Natural killer cell (primary cell): Measurements from ENCODE around the gene OR5AS1. TPM values are rescaled to one million over a fixed set of nuclear protein-coding genes. Genes with fewer than 3 reads are reported as not detected.
"Not testable (repeated sequence)": the region's sequence is repeated elsewhere in the genome, so short reads cannot be mapped to it uniquely, and the experiment has no call there.

Source experiments
- ATAC-seq, 3 donors: fragments of 150-1000 bp in 2 of 3; fragments of 200-7000 bp in 1 of 3; cut with Tn5 transposase; 1 replicate in 1 of 3; 2 replicates in 2 of 3; pipeline ENCODE4 v1.10.0; 2021; ENCODE audit warnings: mild to moderate bottlenecking in 2 of 3, moderate library complexity in 2 of 3
- DNase-seq, 2 donors: peaks; one replicate each; pipeline versions ENCODE4 v3.0.0 to v3.0.0-alpha.2; 2013 to 2021; ENCODE audit warnings: mixed read lengths in 1 of 2
- H3K27ac ChIP-seq: one replicate; pipeline ENCODE4 v1.5.1; 2013; ENCODE audit warnings: mild to moderate bottlenecking, low read length
- H3K27me3 ChIP-seq: one replicate; pipeline ENCODE4 v1.6.1; 2013; ENCODE audit warnings: low read length; ENCODE audit not compliant: control insufficient read depth, insufficient read depth
- H3K36me3 ChIP-seq: one replicate; pipeline ENCODE4 v1.6.1; 2013; ENCODE audit warnings: low read length; ENCODE audit not compliant: control insufficient read depth, insufficient read depth
- H3K4me1 ChIP-seq: one replicate; pipeline ENCODE4 v1.6.1; 2013; ENCODE audit warnings: low read length; ENCODE audit not compliant: control insufficient read depth, insufficient read depth
- H3K4me3 ChIP-seq: one replicate; pipeline ENCODE4 v1.5.1; 2013; ENCODE audit warnings: low read length
- H3K9me3 ChIP-seq: one replicate; pipeline ENCODE4 v1.6.1; 2013; ENCODE audit warnings: low read length; ENCODE audit not compliant: control insufficient read depth, insufficient read depth
- H3K27ac Mint-ChIP-seq, 2 donors: one replicate each; pipeline ENCODE4 v1.8.0; 2022; ENCODE audit warnings: mild to moderate bottlenecking in 2 of 2, mixed read lengths in 2 of 2, moderate library complexity in 1 of 2
- H3K27me3 Mint-ChIP-seq, 2 donors: one replicate each; pipeline ENCODE4 v1.8.0; 2022; ENCODE audit warnings: low read depth in 2 of 2, mixed read lengths in 2 of 2
- H3K36me3 Mint-ChIP-seq: one replicate; pipeline ENCODE4 v1.8.0; 2022; ENCODE audit warnings: mixed read lengths
- H3K4me1 Mint-ChIP-seq, 2 donors: one replicate each; pipeline ENCODE4 v1.8.0; 2022; ENCODE audit warnings: mixed read lengths in 2 of 2
- H3K4me3 Mint-ChIP-seq: one replicate; pipeline ENCODE4 v1.8.0; 2022; ENCODE audit warnings: mild to moderate bottlenecking, moderate library complexity, mixed read lengths
- H3K9me3 Mint-ChIP-seq, 2 donors: one replicate each; pipeline ENCODE4 v1.8.0; 2022; ENCODE audit warnings: mixed read lengths in 2 of 2
- CTCF ChIP-seq: fragments of 200-600 bp; IDR thresholded peaks from one replicate; pipeline ENCODE4 v1.8.0; 2022; ENCODE audit warnings: antibody characterized with exemption
- WGBS: methylation state at CpG from one replicate; pipeline ENCODE4 v1.1.7; 2013; ENCODE audit warnings: missing lambda C conversion rate; ENCODE audit not compliant: insufficient coverage; 5-methylcytosine and 5-hydroxymethylcytosine counted together
- intact Hi-C: fragments of 100-400 bp; cut with micrococcal nuclease; formaldehyde crosslinking; loops from one replicate; pipeline ENCODE4 v1.14.2; 2022
- total RNA-seq, 4 donors: library from RNA; stranded (reverse); fragments of 120-200 nt in 1 of 4; gene quantifications; one replicate each; pipeline versions ENCODE4 v1.2.3 to v1.2.4, GENCODE V29; 2013 to 2022

Gene OR5AS1
- total RNA-seq, 3 donors from 2014 or later (not counting 1 experiment from before 2014, with no cell fraction given): not detected

GRCh38 chr11:56045538-56045937, 18.1 kb downstream of the OR5AS1 start:
- H3K27ac ChIP-seq: no peak overlapping the region
- H3K4me3 ChIP-seq: no peak overlapping the region
- Mint-ChIP-seq H3K36me3 (no peaks in the 10 kb centered on the region), H3K27ac (no peak overlapping the region), H3K27me3 (no peaks in the 10 kb centered on the region), H3K4me3 (no peak overlapping the region), H3K4me1 (no peaks in the 10 kb centered on the region), H3K9me3 (peaks cover 10 to 16% of the 10 kb centered on the region in 2 donors)
- 71% methylated on average over 1 of the region's 1 CpG for WGBS
- no peaks in the 10 kb centered on the region for H3K36me3 ChIP-seq
- peaks cover 14% of the 10 kb centered on the region for H3K9me3 ChIP-seq
- ATAC-seq (no peak), DNase-seq (no peak)
- intact Hi-C loops: no loop called here
- H3K27me3 ChIP-seq: no peaks in the 10 kb centered on the region
- no peaks in the 10 kb centered on the region for H3K4me1 ChIP-seq
- TF ChIP-seq CTCF: no peak

- H3K4me1 ChIP-seq: no peaks in the 10 kb centered on the region
- H3K4me3 ChIP-seq: no peak overlapping the region
- intact Hi-C loops: no loop called here
- Mint-ChIP-seq H3K4me3 (no peak overlapping the region), H3K9me3 (peaks cover 9 to 20% of the 10 kb centered on the region in 2 donors), H3K36me3 (no peaks in the 10 kb centered on the region), H3K4me1 (no peaks in the 10 kb centered on the region), H3K27ac (no peak overlapping the region), H3K27me3 (no peaks in the 10 kb centered on the region)
- no peak for ATAC-seq
- WGBS: 67% methylated on average over 3 of the region's 4 CpGs
- H3K27me3 ChIP-seq: no peaks in the 10 kb centered on the region
- no peak for DNase-seq
- no peak overlapping the region for H3K27ac ChIP-seq
- no peak for TF ChIP-seq CTCF
- no peaks in the 10 kb centered on the region for H3K36me3 ChIP-seq
- peaks cover 3% of the 10 kb centered on the region for H3K9me3 ChIP-seq
Measured at GRCh38 chr11:56048480-56048879, 21.0 kb downstream of the OR5AS1 start.

GRCh38 chr11:56049487-56049886, 22.0 kb downstream of the OR5AS1 start:
- ATAC-seq (no peak), DNase-seq (no peak)
- H3K4me1 ChIP-seq: no peaks in the 10 kb centered on the region
- intact Hi-C loops: no loop called here
- no peaks in the 10 kb centered on the region for H3K36me3 ChIP-seq
- Mint-ChIP-seq H3K4me1 (no peaks in the 10 kb centered on the region), H3K4me3 (no peak overlapping the region), H3K9me3 (peaks cover 12 to 21% of the 10 kb centered on the region in 2 donors), H3K27me3 (no peaks in the 10 kb centered on the region), H3K27ac (no peak overlapping the region), H3K36me3 (no peaks in the 10 kb centered on the region)
- TF ChIP-seq CTCF: no peak
- H3K9me3 ChIP-seq: peaks cover 3% of the 10 kb centered on the region
- WGBS: 83% methylated on average over 2 of the region's 2 CpGs
- no peak overlapping the region for H3K4me3 ChIP-seq
- H3K27ac ChIP-seq: no peak overlapping the region
- H3K27me3 ChIP-seq: no peaks in the 10 kb centered on the region

GRCh38 chr11:56056366-56056765, 28.9 kb downstream of the OR5AS1 start:
- H3K27me3 Mint-ChIP-seq, H3K4me3 Mint-ChIP-seq, H3K9me3 ChIP-seq, H3K4me3 ChIP-seq, H3K36me3 ChIP-seq, H3K27ac ChIP-seq, ATAC-seq, H3K4me1 Mint-ChIP-seq, H3K27ac Mint-ChIP-seq, H3K27me3 ChIP-seq, DNase-seq, H3K4me1 ChIP-seq, intact Hi-C loops: not testable (repeated sequence)
- H3K36me3 Mint-ChIP-seq: peaks cover 20% of the 10 kb centered on the region
- WGBS: 46% methylated on average over 4 of the region's 4 CpGs
- peaks cover 22 to 39% of the 10 kb centered on the region in 2 donors for H3K9me3 Mint-ChIP-seq

GRCh38 chr11:56057661-56058237, 30.3 kb downstream of the OR5AS1 start:
- H3K4me1 ChIP-seq, H3K27ac ChIP-seq, H3K9me3 ChIP-seq, H3K27me3 ChIP-seq, DNase-seq, intact Hi-C loops, H3K27ac Mint-ChIP-seq, H3K4me3 Mint-ChIP-seq, H3K27me3 Mint-ChIP-seq, ATAC-seq, H3K4me3 ChIP-seq, H3K4me1 Mint-ChIP-seq, H3K36me3 ChIP-seq: not testable (repeated sequence)
- Mint-ChIP-seq H3K36me3 (peaks cover 20% of the 10 kb centered on the region), H3K9me3 (peaks cover 19 to 29% of the 10 kb centered on the region in 2 donors)
- 54% methylated on average over 2 of the region's 7 CpGs for WGBS

GRCh38 chr11:56058260-56058780, 30.9 kb downstream of the OR5AS1 start:
- H3K4me3 ChIP-seq, H3K4me1 ChIP-seq, H3K4me3 Mint-ChIP-seq, H3K27me3 Mint-ChIP-seq, H3K27me3 ChIP-seq, ATAC-seq, intact Hi-C loops, H3K4me1 Mint-ChIP-seq, H3K9me3 ChIP-seq, H3K27ac Mint-ChIP-seq, H3K27ac ChIP-seq, DNase-seq, H3K36me3 ChIP-seq: not testable (repeated sequence)
- WGBS: 78% methylated on average over 7 of the region's 7 CpGs
- peaks cover 20% of the 10 kb centered on the region for H3K36me3 Mint-ChIP-seq
- peaks cover 19 to 31% of the 10 kb centered on the region in 2 donors for H3K9me3 Mint-ChIP-seq
